OCI-LY3 (cell line): Measurements from ENCODE around the gene SLC25A23.

Experiments used
- H2AFZ ChIP-seq: fragments of 200-600, 300-600 bp; shearing (Covaris generic); 2 replicates; pipeline ENCODE4 v1.6.0; 2014; ENCODE audit warnings: antibody characterized with exemption, low read depth, low read length
- H3K27ac ChIP-seq: fragments of 200-600, 300-600 bp; sonication (generic); 2 replicates; pipeline ENCODE4 v1.5.1; 2014; ENCODE audit warnings: mild to moderate bottlenecking, low read length, moderate library complexity, mixed read lengths
- H3K27me3 ChIP-seq: fragments of 200-600, 300-600 bp; sonication (generic); 2 replicates; pipeline ENCODE4 v1.6.1; 2014; ENCODE audit warnings: low read depth, low read length, mixed read lengths
- H3K36me3 ChIP-seq: fragments of 200-600, 300-600 bp; sonication (generic); replicated peaks from 2 replicates; pipeline ENCODE3; 2014; ENCODE audit warnings: low read depth, low read length, mixed read lengths
- H3K4me1 ChIP-seq: fragments of 300-600, 200-600 bp; sonication (generic); 2 replicates; pipeline ENCODE4 v1.6.1; 2014; ENCODE audit warnings: low read length, mixed read lengths
- H3K4me2 ChIP-seq: fragments of 200-600, 300-600 bp; sonication (generic); 2 replicates; pipeline ENCODE4 v1.6.1; 2014; ENCODE audit warnings: low read length, mixed read lengths
- H3K4me3 ChIP-seq: fragments of 300-600, 200-600 bp; sonication (generic); 2 replicates; pipeline ENCODE4 v1.5.1; 2014; ENCODE audit warnings: antibody characterized with exemption, mild to moderate bottlenecking, low read length, moderate library complexity
- H3K79me2 ChIP-seq: fragments of 300-600, 200-600 bp; shearing (Covaris generic); 2 replicates; pipeline ENCODE4 v1.6.1; 2014; ENCODE audit warnings: mild to moderate bottlenecking, low read length, mixed read lengths
- H3K9ac ChIP-seq: fragments of 300-600, 200-600 bp; shearing (Covaris generic); 2 replicates; pipeline ENCODE4 v1.6.0; 2014; ENCODE audit warnings: mild to moderate bottlenecking, low read length, moderate library complexity
- H3K9me3 ChIP-seq: fragments of 200-600, 300-600 bp; shearing (Covaris generic); 2 replicates; pipeline ENCODE4 v1.6.1; 2014; ENCODE audit warnings: low read length, mixed read lengths; ENCODE audit not compliant: insufficient read depth
- H4K20me1 ChIP-seq: fragments of 200-600, 300-600 bp; sonication (generic); 2 replicates; pipeline ENCODE4 v1.6.1; 2016; ENCODE audit warnings: low read length, mixed read lengths; ENCODE audit not compliant: insufficient read depth
- EZH2phosphoT487 ChIP-seq: fragments of 200-600 bp; shearing (Covaris generic); IDR thresholded peaks from 2 replicates; pipeline ENCODE4 v1.6.1; 2018; ENCODE audit warnings: antibody characterized with exemption, mixed run types, low read depth
- TF ChIP-seq, protein P1 (sequence below): fragments of 200-600, 300-600 bp; sonication (generic); IDR thresholded peaks from 2 replicates; pipeline ENCODE4 v1.5.1; 2014; ENCODE audit warnings: antibody characterized with exemption, low read length, low read depth

The SLC25A23 gene

DNA sequence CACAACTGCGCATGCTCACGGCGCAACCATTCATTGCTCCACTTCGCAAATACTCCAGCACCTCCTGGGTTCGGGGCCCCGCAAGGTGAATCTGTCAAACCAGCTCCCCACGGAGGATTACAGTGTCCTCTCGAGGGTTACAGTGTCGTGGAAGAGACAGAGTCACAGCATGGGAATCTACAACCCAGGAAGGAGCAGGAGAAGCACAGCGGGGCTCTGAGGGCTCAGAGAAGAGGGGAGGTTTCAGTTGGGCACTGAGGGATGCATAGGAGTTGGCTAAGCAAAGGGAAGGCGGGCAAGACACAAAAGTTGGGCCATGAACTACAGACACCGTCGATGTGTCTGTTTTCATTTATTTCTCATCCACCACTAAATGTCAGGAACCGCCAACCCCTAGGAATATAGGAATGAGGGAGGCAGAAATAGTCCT lies 65.6 kb downstream of the SLC25A23 start:
- H2AFZ ChIP-seq: peak overlapping the region; percentile 94
- no peaks in the 10 kb centered on the region for H3K9me3 ChIP-seq
- H3K36me3 ChIP-seq: peaks cover 15% of the 10 kb centered on the region
- H3K4me3 ChIP-seq: peak overlapping the region; percentile 89
- peak overlapping the region; percentile 95 for H3K4me2 ChIP-seq
- TF ChIP-seq, protein P1, sequence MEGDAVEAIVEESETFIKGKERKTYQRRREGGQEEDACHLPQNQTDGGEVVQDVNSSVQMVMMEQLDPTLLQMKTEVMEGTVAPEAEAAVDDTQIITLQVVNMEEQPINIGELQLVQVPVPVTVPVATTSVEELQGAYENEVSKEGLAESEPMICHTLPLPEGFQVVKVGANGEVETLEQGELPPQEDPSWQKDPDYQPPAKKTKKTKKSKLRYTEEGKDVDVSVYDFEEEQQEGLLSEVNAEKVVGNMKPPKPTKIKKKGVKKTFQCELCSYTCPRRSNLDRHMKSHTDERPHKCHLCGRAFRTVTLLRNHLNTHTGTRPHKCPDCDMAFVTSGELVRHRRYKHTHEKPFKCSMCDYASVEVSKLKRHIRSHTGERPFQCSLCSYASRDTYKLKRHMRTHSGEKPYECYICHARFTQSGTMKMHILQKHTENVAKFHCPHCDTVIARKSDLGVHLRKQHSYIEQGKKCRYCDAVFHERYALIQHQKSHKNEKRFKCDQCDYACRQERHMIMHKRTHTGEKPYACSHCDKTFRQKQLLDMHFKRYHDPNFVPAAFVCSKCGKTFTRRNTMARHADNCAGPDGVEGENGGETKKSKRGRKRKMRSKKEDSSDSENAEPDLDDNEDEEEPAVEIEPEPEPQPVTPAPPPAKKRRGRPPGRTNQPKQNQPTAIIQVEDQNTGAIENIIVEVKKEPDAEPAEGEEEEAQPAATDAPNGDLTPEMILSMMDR: no peak
- TF ChIP-seq EZH2phosphoT487: no peak
- peaks cover 20% of the 10 kb centered on the region for H3K79me2 ChIP-seq
- no peaks in the 10 kb centered on the region for H4K20me1 ChIP-seq
- H3K27me3 ChIP-seq: no peaks in the 10 kb centered on the region
- peak overlapping the region; percentile 93 for H3K9ac ChIP-seq
- H3K4me1 ChIP-seq: peaks cover 13% of the 10 kb centered on the region
- H3K27ac ChIP-seq: peak overlapping the region; percentile 78

- Histone ChIP-seq H2AFZ (peak within 1 kb of the TSS; percentile 95), H4K20me1 (no peaks in the 10 kb centered on the region), H3K9me3 (no peaks in the 10 kb centered on the region), H3K4me3 (peak within 1 kb of the TSS; percentile 89), H3K4me1 (peaks cover 13% of the 10 kb centered on the region), H3K4me2 (peak within 1 kb of the TSS; percentile 95), H3K27me3 (no peaks in the 10 kb centered on the region), H3K79me2 (peaks cover 20% of the 10 kb centered on the region), H3K9ac (peak within 1 kb of the TSS; percentile 93), H3K36me3 (peaks cover 18% of the 10 kb centered on the region), H3K27ac (peak within 1 kb of the TSS; percentile 78)
- TF ChIP-seq EZH2phosphoT487: no peak
- TF ChIP-seq, protein P1: peak; percentile 19
These were observed 66.3 kb downstream of the SLC25A23 start, which contains the start of gene GTF2F1 for GRCh38 chr19:6393074-6393982. Gene GTF2F1, minus strand, starts transcription at chr19:6393164. Its CDS starts 169 bp downstream, at chr19:6392995.

- Histone ChIP-seq H4K20me1 (no peaks in the 10 kb centered on the region), H3K4me3 (peak overlapping the region; percentile 89), H3K27ac (peak overlapping the region; percentile 78), H3K36me3 (peaks cover 24% of the 10 kb centered on the region), H3K9me3 (no peaks in the 10 kb centered on the region), H3K4me2 (peak overlapping the region; percentile 95), H3K27me3 (no peaks in the 10 kb centered on the region), H3K9ac (peak overlapping the region; percentile 93), H2AFZ (peak overlapping the region; percentile 95), H3K4me1 (peaks cover 13% of the 10 kb centered on the region), H3K79me2 (peaks cover 20% of the 10 kb centered on the region)
- TF ChIP-seq, protein P1: no peak
- no peak for TF ChIP-seq EZH2phosphoT487
These were observed 67.1 kb downstream of the SLC25A23 start for GRCh38 chr19:6392221-6393073.
